KMS-11 (cell line): ENCODE data around the gene RIPOR3.

Source experiments
- H2AFZ ChIP-seq: fragments of 200-600 bp; sonication (generic); 2 replicates; pipeline ENCODE4 v1.6.1; 2016; ENCODE audit warnings: antibody characterized with exemption, mixed run types, low read depth
- H3K27ac ChIP-seq: fragments of 200-600 bp; sonication (generic); 2 replicates; pipeline ENCODE4 v1.6.1; 2016; ENCODE audit warnings: mild to moderate bottlenecking, mixed run types
- H3K27me3 ChIP-seq: fragments of 200-600 bp; sonication (generic); 2 replicates; pipeline ENCODE4 v1.6.1; 2017; ENCODE audit warnings: mild to moderate bottlenecking, low read depth, mixed run types, moderate library complexity; ENCODE audit not compliant: insufficient read depth
- H3K36me3 ChIP-seq: fragments of 200-600 bp; sonication (generic); 2 replicates; pipeline ENCODE4 v1.6.1; 2017; ENCODE audit warnings: mild to moderate bottlenecking, mixed run types; ENCODE audit not compliant: insufficient read depth
- H3K4me1 ChIP-seq: fragments of 200-600 bp; sonication (generic); 2 replicates; pipeline ENCODE4 v1.6.1; 2016; ENCODE audit warnings: mild to moderate bottlenecking, low read depth, mixed run types; ENCODE audit not compliant: poor library complexity, severe bottlenecking
- H3K4me2 ChIP-seq: fragments of 200-600 bp; sonication (generic); 2 replicates; pipeline ENCODE4 v1.7.0; 2016; ENCODE audit warnings: mild to moderate bottlenecking, mixed run types
- H3K4me3 ChIP-seq: fragments of 200-600 bp; sonication (generic); IDR thresholded peaks from 2 replicates; pipeline ENCODE4 v1.6.1; 2017; ENCODE audit warnings: low read depth, low read length, mixed read lengths; ENCODE audit not compliant: insufficient read depth
- H3K79me2 ChIP-seq: fragments of 200-600 bp; sonication (generic); 2 replicates; pipeline ENCODE4 v1.6.1; 2016; ENCODE audit warnings: low read depth, mixed run types; ENCODE audit not compliant: insufficient read depth
- H3K9ac ChIP-seq: fragments of 200-600 bp; sonication (generic); 2 replicates; pipeline ENCODE4 v1.6.1; 2016; ENCODE audit warnings: mild to moderate bottlenecking, mixed run types
- H4K20me1 ChIP-seq: fragments of 200-600 bp; sonication (generic); 2 replicates; pipeline ENCODE4 v1.6.1; 2016; ENCODE audit warnings: mild to moderate bottlenecking, mixed run types; ENCODE audit not compliant: insufficient read depth
- TF ChIP-seq, protein P1 (sequence below): fragments of 200-600 bp; sonication (generic); conservative IDR thresholded peaks from 2 replicates; pipeline ENCODE4 v1.6.1; 2017; ENCODE audit warnings: low read depth, mild to moderate bottlenecking, antibody characterized with exemption, low read length, moderate library complexity, mixed read lengths

The RIPOR3 gene

DNA sequence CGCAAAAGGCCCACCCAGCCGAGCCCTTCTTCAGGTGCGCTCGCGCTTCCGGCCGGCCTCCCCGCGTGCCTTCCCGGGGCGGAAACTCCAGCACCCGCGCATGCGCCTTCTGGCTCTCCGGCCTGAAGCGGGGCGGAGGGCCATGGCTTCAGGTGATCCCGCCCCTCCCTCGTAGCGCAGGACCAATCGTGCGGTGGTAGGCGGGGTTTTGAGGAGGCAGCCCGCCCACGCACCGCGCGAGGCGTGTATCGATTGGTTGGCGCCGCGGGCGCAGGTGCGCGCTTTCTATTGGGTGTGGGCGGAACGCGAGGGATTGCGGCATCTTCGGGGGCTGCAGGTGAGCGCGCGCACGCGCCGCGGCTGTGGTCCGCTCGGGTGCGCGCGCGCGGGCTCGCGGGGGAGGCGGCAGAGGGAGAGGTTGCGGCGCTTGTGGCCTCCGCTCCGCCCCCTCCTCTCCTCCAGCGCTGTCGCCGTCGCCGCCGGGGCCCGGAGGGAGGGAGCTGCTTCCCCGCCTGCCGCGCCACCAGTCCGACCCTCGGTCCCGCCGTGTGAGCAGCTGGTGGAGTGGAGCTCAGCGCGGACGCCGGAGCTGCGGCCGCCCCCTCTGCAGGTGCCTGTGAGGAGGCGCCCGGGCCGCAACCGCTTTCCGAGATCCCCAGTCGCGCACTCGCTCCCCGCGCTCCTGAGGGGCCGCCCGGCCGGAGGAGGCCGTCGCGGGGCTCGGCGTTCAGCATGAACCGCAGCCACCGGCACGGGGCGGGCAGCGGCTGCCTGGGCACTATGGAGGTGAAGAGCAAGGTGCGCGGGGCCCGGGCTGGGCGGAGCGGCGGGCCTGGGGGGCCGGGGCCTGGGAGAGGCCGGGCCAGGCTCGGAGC is 40.0 kb upstream of the RIPOR3 start, which contains the start of gene PARD6B:
Gene PARD6B, plus strand, starts transcription at position 526 of the 875 bp plus-strand sequence. Its CDS starts 207 bp downstream, at position 733.
- Histone ChIP-seq H3K36me3 (no peaks in the 10 kb centered on the region), H3K4me1 (peaks cover 25% of the 10 kb centered on the region), H4K20me1 (no peaks in the 10 kb centered on the region), H3K27ac (peak within 1 kb of the TSS; percentile 32; the same call in 1 of the 2 replicates), H3K9ac (peak within 1 kb of the TSS; percentile 67; the same call in 1 of the 2 replicates), H3K4me2 (peak within 1 kb of the TSS; percentile 96), H3K79me2 (no peaks in the 10 kb centered on the region; the same call in 1 of the 2 replicates), H2AFZ (peak within 1 kb of the TSS; percentile 99), H3K27me3 (no peaks in the 10 kb centered on the region), H3K4me3 (no peak within 1 kb of the TSS)
- TF ChIP-seq, protein P1, sequence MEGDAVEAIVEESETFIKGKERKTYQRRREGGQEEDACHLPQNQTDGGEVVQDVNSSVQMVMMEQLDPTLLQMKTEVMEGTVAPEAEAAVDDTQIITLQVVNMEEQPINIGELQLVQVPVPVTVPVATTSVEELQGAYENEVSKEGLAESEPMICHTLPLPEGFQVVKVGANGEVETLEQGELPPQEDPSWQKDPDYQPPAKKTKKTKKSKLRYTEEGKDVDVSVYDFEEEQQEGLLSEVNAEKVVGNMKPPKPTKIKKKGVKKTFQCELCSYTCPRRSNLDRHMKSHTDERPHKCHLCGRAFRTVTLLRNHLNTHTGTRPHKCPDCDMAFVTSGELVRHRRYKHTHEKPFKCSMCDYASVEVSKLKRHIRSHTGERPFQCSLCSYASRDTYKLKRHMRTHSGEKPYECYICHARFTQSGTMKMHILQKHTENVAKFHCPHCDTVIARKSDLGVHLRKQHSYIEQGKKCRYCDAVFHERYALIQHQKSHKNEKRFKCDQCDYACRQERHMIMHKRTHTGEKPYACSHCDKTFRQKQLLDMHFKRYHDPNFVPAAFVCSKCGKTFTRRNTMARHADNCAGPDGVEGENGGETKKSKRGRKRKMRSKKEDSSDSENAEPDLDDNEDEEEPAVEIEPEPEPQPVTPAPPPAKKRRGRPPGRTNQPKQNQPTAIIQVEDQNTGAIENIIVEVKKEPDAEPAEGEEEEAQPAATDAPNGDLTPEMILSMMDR: no peak

DNA sequence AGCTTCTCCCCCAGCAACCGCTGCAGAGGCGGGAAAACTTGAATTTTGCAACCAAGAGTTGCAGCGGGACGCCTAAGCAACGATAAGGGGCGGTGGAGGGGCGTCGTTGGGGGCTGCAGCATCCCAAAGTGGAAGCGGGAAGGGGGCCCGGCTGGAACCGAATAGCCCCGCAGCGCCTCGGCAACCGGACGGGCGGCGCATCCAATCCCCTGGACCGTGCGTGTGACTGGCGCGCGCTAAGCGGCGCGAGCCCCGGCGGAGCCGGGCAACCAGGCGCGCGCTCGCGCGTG is 39.4 kb upstream of the RIPOR3 start:
- Histone ChIP-seq H3K4me3 (no peak overlapping the region), H3K27ac (peak overlapping the region; percentile 32; the same call in 1 of the 2 replicates), H3K4me2 (peak overlapping the region; percentile 96), H3K36me3 (no peaks in the 10 kb centered on the region), H3K4me1 (peaks cover 25% of the 10 kb centered on the region), H3K79me2 (no peaks in the 10 kb centered on the region; the same call in 1 of the 2 replicates), H4K20me1 (no peaks in the 10 kb centered on the region), H3K9ac (peak overlapping the region; percentile 67; the same call in 1 of the 2 replicates), H2AFZ (peak overlapping the region; percentile 99), H3K27me3 (no peaks in the 10 kb centered on the region)
- TF ChIP-seq, protein P1: no peak

DNA sequence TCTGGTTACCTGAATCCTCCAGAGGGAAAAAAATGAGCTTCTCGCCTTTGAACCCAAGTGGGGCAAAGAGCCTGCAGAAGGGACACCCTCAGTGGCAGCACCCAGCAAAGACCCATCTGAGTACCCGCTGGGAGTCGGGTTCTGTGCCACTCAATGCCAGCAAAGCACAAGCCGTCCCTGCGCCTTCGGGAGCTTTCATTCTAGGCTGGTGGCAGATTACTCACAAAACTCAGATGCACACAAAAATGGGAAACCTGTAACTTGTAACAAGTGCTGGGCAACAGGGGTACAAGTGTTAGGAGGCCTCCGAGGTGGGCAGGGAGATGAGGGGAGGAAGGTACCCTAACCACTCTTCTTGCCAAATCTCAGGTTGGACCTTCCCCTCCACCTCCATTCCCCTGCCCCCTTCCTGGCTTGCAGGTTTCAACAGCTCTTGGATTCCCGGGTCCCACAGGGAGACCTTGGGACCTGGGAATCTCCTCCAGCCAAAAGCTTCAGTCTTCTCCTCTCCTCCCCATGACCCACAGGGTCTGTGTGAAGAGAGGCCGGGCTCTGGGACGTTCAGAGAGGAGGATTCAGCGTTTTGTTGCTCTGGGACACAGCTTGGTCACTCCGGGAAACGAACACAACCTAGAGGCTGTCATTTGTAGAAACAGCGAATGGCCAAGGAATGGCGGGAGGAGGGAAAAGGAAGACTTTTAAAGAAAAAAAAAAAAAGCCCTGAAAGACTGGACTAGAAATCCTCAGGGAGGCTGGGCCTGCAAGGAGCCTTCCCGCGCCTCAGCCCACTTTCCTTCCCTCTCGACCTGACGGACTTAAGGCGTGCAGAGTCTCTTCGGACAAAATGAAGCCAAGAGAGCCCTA is 38.8 kb upstream of the RIPOR3 start:
- Histone ChIP-seq H2AFZ (peak overlapping the region; percentile 99), H3K9ac (peak overlapping the region; percentile 67; the same call in 1 of the 2 replicates), H3K4me3 (no peak overlapping the region), H3K27me3 (no peaks in the 10 kb centered on the region), H3K27ac (peak overlapping the region; percentile 32; the same call in 1 of the 2 replicates), H3K36me3 (no peaks in the 10 kb centered on the region), H4K20me1 (no peaks in the 10 kb centered on the region), H3K4me2 (peak overlapping the region; percentile 96), H3K79me2 (no peaks in the 10 kb centered on the region; the same call in 1 of the 2 replicates), H3K4me1 (peaks cover 25% of the 10 kb centered on the region)
- TF ChIP-seq, protein P1: no peak
